ENCODE data around the gene BGN.

- TF ChIP-seq EZH2phosphoT487 (IDR thresholded peaks at IDR 0.05; ENCODE audit: borderline replicate concordance), result no peak
- TF ChIP-seq POLR2A (IDR thresholded peaks at IDR 0.05; ENCODE audit: borderline replicate concordance, extremely low read depth, insufficient read depth, insufficient read length), result no peak
- TF ChIP-seq, protein P1, sequence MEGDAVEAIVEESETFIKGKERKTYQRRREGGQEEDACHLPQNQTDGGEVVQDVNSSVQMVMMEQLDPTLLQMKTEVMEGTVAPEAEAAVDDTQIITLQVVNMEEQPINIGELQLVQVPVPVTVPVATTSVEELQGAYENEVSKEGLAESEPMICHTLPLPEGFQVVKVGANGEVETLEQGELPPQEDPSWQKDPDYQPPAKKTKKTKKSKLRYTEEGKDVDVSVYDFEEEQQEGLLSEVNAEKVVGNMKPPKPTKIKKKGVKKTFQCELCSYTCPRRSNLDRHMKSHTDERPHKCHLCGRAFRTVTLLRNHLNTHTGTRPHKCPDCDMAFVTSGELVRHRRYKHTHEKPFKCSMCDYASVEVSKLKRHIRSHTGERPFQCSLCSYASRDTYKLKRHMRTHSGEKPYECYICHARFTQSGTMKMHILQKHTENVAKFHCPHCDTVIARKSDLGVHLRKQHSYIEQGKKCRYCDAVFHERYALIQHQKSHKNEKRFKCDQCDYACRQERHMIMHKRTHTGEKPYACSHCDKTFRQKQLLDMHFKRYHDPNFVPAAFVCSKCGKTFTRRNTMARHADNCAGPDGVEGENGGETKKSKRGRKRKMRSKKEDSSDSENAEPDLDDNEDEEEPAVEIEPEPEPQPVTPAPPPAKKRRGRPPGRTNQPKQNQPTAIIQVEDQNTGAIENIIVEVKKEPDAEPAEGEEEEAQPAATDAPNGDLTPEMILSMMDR (IDR thresholded peaks at IDR 0.05 in 2 of 3, conservative IDR thresholded peaks at IDR 0.05 in 1 of 3; ENCODE audit: borderline replicate concordance in 1 of 3, insufficient read depth in 1 of 3, low read depth in 2 of 3, low read length in 2 of 3), result no peak
- TF ChIP-seq SIN3A (IDR thresholded peaks at IDR 0.05; ENCODE audit: low read depth), result no peak
- no peak for TF ChIP-seq MAX (IDR thresholded peaks at IDR 0.05)
Measured at GRCh38 chrX:153526801-153527200, 32.0 kb downstream of the BGN start.

All from HCT116 (cell line).